GM18867 (cell line): ENCODE measurements around the gene LACC1.

Source experiments
- ATAC-seq: cut with Tn5 transposase; IDR thresholded peaks from one replicate; pipeline ENCODE4 v1.9.1; 2021; ENCODE audit warnings: mild to moderate bottlenecking, moderate library complexity; ENCODE audit not compliant: unreplicated experiment

The LACC1 gene

DNA sequence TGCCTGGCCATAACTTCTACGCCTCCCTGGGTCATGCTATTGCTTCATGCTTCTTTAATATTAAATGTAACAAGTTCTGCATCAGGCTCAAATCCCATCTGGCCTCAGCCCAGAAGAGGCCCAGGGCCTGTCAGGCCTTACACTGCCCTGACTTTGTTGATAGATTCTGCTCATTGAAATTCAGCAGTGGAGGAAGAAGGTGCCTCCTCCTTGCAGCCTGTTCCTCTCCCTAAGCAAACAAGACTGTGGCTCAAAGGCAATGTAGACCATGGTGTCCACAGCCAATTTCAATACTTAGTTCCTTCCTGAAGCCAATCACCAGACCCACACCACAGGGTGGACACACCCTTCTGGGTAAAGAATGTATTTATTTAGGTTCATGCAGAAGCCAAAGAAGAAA is 59.4 kb downstream of the LACC1 start:
- ATAC-seq = no peak

DNA sequence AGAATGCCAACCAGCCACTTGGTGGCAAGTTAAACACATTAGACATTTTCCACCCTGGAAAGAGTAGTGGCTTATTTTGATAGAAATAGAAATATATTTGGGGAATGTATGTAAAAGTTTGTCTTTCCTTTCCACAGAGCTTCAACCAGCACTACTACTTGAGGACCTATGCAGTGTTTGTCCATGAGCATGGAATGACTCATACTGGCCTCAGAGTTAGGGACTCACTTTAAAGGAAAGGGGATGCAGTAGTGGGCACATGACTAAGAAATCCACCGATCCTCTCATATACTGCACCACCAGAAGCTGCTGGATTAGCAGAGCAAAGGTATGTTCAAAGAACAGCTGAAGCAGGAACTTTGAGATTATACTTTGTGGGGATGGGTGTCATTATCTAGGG is 62.6 kb downstream of the LACC1 start:
- no peak for ATAC-seq
